ENCODE measurements around the gene ZNF548. TPM values are rescaled to one million over a fixed set of nuclear protein-coding genes. Genes with fewer than 3 reads are reported as not detected.

The ZNF548 gene
- polyA plus RNA-seq, 6 donors from 2014 or later, result 17.4 to 28.4 (median 23.3) TPM

Other genes with a start within 250 kb of the ZNF548 start
- gene ZIM3, start 244.7 kb upstream of the ZNF548 start, polyA plus RNA-seq (ENCODE audit: low read depth in 6 of 6), result not detected
- not detected for gene DUXA, start 222.4 kb upstream of the ZNF548 start, polyA plus RNA-seq (ENCODE audit: low read depth in 6 of 6)
- gene ZNF264, start 198.4 kb upstream of the ZNF548 start, polyA plus RNA-seq (ENCODE audit: low read depth in 6 of 6), result 10 to 100 TPM in 5 of 6 donors, 1 to 10 TPM in 1; 6.9 to 25.2 (median 22.2) TPM
- 1 to 10 TPM in 3 of 6 donors, under 1 TPM in 2, not detected in 1; 0.41 to 2.5 (median 1.7) TPM for gene AURKC, start 158.8 kb upstream of the ZNF548 start, polyA plus RNA-seq (ENCODE audit: low read depth in 6 of 6)
- 1 to 10 TPM in 5 of 6 donors, not detected in 1; 3.4 to 5.9 (median 4.7) TPM for gene ZNF805, start 149.2 kb upstream of the ZNF548 start, polyA plus RNA-seq (ENCODE audit: low read depth in 6 of 6)
- gene ZNF460, start 109.4 kb upstream of the ZNF548 start, polyA plus RNA-seq (ENCODE audit: low read depth in 6 of 6), result 10 to 100 TPM in 4 of 6 donors, 1 to 10 TPM in 1, not detected in 1; 9.2 to 16.6 (median 14.6) TPM
- gene ZNF543, start 69.4 kb upstream of the ZNF548 start, polyA plus RNA-seq (ENCODE audit: low read depth in 6 of 6), result 10 to 100 TPM in 3 of 6 donors, 1 to 10 TPM in 3; 6.0 to 12.9 (median 9.5) TPM
- gene ZNF304, start 38.6 kb upstream of the ZNF548 start, polyA plus RNA-seq (ENCODE audit: low read depth in 6 of 6), result 1 to 10 TPM; 4.1 to 8.4 (median 5.0) TPM
- 10 to 100 TPM; 35.5 to 91.3 (median 45.8) TPM for gene TRAPPC2B, start 26.3 kb upstream of the ZNF548 start, polyA plus RNA-seq (ENCODE audit: low read depth in 6 of 6)
- 1 to 10 TPM in 3 of 6 donors, under 1 TPM in 2, not detected in 1; 0.71 to 2.5 (median 1.2) TPM for gene ZNF547, start 26.3 kb upstream of the ZNF548 start, polyA plus RNA-seq (ENCODE audit: low read depth in 6 of 6)
- 10 to 100 TPM in 3 of 6 donors, 1 to 10 TPM in 3; 6.1 to 13.0 (median 9.6) TPM for gene ZNF17, start 21.3 kb downstream of the ZNF548 start, polyA plus RNA-seq (ENCODE audit: low read depth in 6 of 6)
- gene ZNF749, start 45.5 kb downstream of the ZNF548 start, polyA plus RNA-seq (ENCODE audit: low read depth in 6 of 6), result 10 to 100 TPM in 4 of 6 donors, 1 to 10 TPM in 2; 3.7 to 23.2 (median 14.4) TPM
- 1 to 10 TPM in 2 of 6 donors, under 1 TPM in 4; 0.39 to 1.4 (median 0.88) TPM for gene VN1R1, start 67.3 kb downstream of the ZNF548 start, polyA plus RNA-seq (ENCODE audit: low read depth in 6 of 6)
- gene ZNF772, start 87.7 kb downstream of the ZNF548 start, polyA plus RNA-seq (ENCODE audit: low read depth in 6 of 6), result 1 to 10 TPM; 4.3 to 9.7 (median 6.8) TPM
- 10 to 100 TPM in 4 of 6 donors, 1 to 10 TPM in 2; 7.0 to 15.7 (median 12.1) TPM for gene ZNF419, start 97.9 kb downstream of the ZNF548 start, polyA plus RNA-seq (ENCODE audit: low read depth in 6 of 6)
- gene ZNF773, start 110.1 kb downstream of the ZNF548 start, polyA plus RNA-seq (ENCODE audit: low read depth in 6 of 6), result 10 to 100 TPM; 10.1 to 25.5 (median 13.1) TPM
- 10 to 100 TPM in 3 of 6 donors, 1 to 10 TPM in 3; 3.3 to 14.2 (median 9.5) TPM for gene ZNF549, start 137.5 kb downstream of the ZNF548 start, polyA plus RNA-seq (ENCODE audit: low read depth in 6 of 6)
- gene ZNF550, start 170.0 kb downstream of the ZNF548 start, polyA plus RNA-seq (ENCODE audit: low read depth in 6 of 6), result 10 to 100 TPM in 3 of 6 donors, 1 to 10 TPM in 3; 3.8 to 19.8 (median 9.4) TPM
- gene ZNF416, start 189.1 kb downstream of the ZNF548 start, polyA plus RNA-seq (ENCODE audit: low read depth in 6 of 6), result 1 to 10 TPM; 3.4 to 9.7 (median 7.7) TPM
- 10 to 100 TPM; 14.2 to 22.7 (median 17.8) TPM for gene ZIK1, start 194.3 kb downstream of the ZNF548 start, polyA plus RNA-seq (ENCODE audit: low read depth in 6 of 6)
- 10 to 100 TPM in 2 of 6 donors, 1 to 10 TPM in 4; 4.1 to 14.7 (median 7.2) TPM for gene ZNF530, start 210.0 kb downstream of the ZNF548 start, polyA plus RNA-seq (ENCODE audit: low read depth in 6 of 6)
- 10 to 100 TPM; 17.2 to 32.7 (median 20.6) TPM for gene ZNF134, start 224.4 kb downstream of the ZNF548 start, polyA plus RNA-seq (ENCODE audit: low read depth in 6 of 6)
- gene ZNF211, start 243.3 kb downstream of the ZNF548 start, polyA plus RNA-seq (ENCODE audit: low read depth in 6 of 6), result 10 to 100 TPM in 5 of 6 donors, not detected in 1; 17.0 to 27.4 (median 20.9) TPM

Data from naive B cell (primary cell).